Measurements from ENCODE around the gene TRAF3.

Gene TRAF3

DNA sequence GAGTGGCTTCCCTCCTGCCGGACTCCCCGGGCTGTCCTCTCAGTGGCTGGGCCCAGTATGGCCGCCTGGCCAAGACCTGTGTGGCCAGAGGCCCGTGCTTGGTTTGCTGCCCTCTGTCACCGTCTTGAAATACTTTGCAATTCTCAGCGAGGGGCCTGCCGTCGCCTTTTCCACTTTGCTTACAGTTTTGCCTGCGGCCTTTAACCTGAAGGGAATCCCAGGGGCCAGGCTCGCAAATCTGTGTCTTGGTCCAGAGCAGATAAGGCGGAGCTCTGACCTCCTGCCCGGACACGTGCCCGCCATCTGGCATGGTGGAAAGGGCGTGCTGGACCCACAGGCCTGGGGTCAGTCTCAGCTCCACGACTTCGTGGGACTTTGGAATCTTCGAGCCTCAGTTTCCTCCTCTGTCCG lies 134.3 kb downstream of the TRAF3 start:
- DNase-seq: no peak

DNA sequence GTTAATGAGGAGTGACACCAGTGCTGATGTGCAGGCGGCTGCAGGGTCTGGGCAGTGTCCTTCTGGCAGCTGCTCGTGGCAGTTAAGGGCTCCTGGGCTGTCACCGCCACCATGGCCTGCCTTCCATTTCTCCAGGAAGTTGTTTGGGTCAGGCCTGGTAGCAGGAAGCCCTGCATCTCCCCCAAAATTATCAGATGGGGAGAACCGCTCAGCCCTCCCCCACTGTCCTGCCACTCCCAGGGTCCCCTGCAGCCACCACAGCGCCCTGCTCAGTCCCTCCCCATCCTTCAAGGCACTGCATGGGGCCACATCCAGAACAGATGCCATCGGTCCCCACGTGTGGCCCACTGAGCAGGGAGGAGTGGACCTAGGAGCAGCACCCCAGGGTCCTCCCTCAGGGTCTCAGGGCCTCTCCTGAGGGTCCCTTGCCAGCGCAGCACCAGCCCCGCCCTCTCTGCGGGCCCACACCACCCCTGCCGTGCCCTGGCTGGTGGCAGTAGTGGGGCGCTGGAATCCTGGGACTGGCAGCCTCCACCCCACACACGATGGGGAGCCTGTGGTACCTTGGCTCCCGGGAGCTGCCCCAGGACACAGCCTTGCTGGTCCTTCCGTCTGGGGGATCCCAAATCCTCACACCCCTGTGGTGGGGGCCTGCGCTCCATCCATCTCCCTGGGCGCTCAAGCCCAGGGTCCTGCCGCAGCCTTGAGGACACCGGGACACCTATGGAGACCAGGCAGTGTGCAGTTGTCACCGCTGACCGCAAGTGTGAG lies 134.9 kb downstream of the TRAF3 start:
- no peak for DNase-seq

- no peak for DNase-seq
Measured at GRCh38 chr14:102913341-102914211, 136.3 kb downstream of the TRAF3 start.

- DNase-seq: no peak
Measured at GRCh38 chr14:102914474-102915291, 137.4 kb downstream of the TRAF3 start.

GRCh38 chr14:102915292-102916110 lies 138.3 kb downstream of the TRAF3 start:
- DNase-seq: no peak

DNA sequence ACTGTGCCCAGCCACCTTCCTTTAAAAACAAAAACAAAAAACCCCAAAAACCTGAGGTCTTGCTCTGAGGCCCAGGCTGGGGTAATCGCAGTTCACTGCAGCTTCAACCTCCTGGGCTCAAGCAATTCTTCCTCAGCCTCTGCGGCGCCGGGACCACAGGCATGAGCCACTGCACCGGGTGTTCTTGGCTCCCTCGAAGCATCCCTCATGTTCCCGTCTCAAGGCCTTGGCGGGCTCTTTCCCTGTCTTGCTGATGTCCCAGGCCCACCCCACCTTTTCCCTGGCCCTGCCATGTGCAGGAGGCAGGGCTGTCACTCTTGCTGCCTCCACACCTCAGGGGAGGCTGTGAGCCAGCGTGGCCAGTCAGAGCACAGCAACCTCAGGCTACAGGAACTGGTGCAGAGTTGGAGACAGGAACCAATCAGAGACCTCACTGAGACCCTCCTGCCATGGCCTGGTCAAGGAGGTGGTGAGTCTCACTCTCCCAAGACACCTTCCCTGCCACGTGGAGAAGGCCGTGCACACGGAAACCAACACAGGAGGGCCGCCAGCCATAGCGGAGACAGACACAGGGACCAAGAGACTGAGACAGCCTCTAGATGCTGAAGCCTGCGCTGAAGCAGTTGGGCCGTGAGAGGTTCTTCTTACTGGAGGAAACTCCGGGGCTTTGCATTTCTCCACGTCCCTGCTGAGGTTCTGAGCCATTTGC lies 139.3 kb downstream of the TRAF3 start:
- no peak for DNase-seq

GRCh38 chr14:102917056-102917385 lies 139.8 kb downstream of the TRAF3 start:
- DNase-seq: no peak

DNA sequence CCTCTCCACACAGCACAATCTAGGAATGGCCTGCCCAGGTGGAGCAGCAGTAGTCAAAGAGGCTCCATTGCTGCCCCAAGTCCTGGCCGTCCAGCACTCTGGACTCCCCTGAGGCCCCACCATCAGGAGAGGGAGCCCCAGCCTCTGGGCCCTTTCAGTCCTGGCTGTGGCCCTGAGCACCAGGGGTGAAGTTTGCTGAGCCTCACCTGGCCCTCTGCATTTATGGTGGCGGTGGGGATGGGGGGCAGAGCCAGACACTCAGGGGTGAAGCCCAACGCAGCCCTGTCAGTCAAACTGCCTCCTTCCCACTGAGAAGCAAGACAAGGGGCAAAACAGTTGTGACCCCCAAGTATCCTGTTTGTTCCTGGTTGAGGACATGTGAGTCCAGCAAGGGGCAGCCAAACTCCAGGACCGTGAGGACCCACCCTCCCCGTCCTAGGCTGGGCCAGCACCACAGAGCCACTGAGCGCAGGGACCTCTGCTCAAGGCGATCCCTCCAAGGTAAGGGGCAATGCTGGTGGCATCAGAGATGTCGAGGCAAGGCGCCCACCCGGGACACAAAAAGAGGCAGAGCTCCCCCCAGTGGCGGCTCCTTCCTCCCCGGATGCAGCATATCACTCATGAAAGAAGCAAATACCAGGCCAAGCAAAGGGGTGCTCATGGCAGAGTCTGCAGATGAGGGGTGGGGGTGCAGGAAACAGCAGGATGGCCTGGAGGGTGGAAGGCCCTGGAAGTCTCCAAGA lies 140.4 kb downstream of the TRAF3 start:
- peak; percentile 77 for DNase-seq

GRCh38 chr14:102918438-102918837 lies 141.2 kb downstream of the TRAF3 start:
- DNase-seq: no peak

DNA sequence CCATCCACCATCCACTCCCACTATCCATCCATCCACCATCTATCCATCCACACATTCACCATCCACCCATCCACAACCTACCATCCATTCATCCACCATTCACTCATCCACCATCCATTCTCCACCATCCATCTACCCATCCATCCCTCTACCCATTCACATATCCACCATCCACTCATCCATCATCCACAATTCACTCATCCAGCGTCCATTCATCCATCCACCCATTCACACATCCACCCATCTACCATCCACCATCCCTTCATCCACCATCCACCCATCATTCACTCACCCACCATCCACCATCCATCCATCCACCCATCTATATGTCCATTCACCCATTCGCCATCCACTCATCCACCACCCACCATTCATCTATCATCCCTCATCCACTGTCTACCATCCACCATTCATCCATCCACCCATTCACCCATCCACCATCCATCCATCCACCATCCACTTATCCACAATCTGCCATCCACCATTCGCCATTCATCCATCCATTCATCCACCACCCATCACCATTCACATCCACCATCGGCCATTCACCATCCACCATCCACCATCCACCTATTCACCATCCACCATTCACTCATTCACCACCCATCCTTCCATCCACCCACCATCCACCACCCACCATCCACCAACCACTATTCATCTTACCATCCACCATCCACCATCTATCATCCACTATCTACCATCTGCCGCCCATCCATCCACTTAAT lies 143.2 kb downstream of the TRAF3 start:
- no peak for DNase-seq

DNA sequence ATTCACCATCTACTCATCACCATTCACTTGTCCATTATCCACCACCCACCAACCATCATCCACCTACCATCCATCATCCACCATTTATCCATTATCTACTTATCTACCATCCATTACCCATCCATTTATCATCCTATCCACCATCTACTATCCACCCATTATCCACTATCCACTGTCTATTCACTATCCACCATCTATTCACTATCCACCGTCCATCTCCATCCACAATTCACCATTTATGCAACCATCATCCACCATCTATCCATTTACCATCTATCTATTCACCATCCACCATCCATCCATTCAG lies 143.7 kb downstream of the TRAF3 start:
- no peak for DNase-seq

GRCh38 chr14:102922490-102923200 lies 145.4 kb downstream of the TRAF3 start, which contains the start of gene AMN:
AMN (plus strand) TSS chr14:102922663; CDS start chr14:102922689, 26 bp downstream.
- no peak for DNase-seq

DNA sequence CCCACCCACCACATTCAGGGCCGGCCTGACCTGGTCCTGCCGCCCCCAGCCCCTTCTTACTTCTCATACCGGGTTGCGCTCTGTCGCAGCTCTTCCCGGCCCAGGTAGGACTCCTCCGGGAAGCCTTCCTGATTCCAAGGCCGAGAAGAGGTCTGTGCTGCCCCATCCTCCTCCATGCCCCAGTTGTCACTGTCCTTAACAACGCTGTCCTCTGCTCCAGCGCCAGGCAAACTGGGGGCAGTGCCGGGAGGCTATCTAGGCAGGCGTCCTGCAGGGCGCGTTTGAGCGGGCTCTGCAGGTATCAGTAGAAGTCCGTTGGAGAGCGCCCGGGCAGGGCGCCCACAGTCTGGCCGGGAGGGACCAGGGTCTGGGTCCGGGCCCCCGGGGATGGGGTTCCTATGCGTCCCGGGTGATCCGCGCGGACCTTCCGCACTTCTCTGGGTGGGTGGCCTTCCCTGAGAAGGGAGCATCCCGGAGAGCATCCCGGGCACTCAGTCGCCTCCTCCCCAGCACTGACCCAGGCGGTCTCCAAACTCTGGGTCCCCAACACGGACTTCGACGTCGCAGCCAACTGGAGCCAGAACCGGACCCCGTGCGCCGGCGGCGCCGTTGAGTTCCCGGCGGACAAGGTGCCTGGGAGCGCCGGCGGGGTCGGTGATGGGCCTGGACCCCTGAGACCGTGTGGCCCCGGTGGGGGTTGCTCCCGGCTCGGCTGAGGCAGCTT lies 146.1 kb downstream of the TRAF3 start:
- DNase-seq: no peak

GRCh38 chr14:102923925-102924486 lies 146.8 kb downstream of the TRAF3 start:
- no peak for DNase-seq

GRCh38 chr14:102924632-102925588 lies 147.7 kb downstream of the TRAF3 start:
- no peak for DNase-seq

DNA sequence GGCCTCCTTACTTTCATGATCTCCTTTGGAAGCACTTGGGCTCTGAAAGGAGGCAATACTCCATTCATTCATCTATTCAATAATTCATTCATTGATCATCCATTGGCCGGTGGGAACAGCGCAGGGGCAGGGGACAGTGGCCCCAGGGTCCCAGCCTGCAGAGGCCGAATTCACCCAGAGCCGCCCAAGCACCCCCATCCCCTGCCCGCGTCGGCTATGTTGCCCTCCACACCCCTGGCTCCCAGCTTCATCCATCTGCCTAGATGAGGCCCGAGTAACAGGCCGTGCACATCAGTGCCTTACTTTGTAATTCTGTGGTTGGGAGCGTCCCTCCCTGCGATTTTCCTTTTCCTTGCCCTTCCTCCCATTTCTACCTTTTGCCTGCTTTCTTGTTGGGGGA lies 148.4 kb downstream of the TRAF3 start:
- no peak for DNase-seq

DNA sequence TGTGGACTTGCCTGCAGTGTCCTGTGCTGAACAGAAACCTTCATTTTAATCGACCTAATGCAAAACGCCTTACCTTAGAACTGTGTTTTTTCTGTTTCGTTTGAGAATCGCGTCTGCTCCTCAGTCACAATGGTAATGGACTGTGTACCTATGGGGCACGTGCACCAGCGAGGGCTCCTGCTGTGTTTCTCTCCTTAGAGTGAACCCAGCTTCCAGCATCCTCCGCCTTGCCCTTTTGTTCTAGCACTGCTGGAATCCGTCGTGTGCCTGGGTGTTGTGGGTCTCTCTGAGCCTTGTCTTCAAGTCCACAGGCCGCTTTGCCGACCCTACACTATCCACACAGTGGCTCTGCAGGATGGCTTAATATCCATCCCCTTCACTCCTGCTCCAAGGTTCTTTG lies 148.9 kb downstream of the TRAF3 start:
- DNase-seq: no peak

All from NCI-H1694 treated with DMSO at 0.1 percent for 48 hours (cell line).